ENCODE results near the gene FAM219B.
"Not testable (repeated sequence)": the region's sequence is repeated elsewhere in the genome, so short reads cannot be mapped to it uniquely, and the experiment has no call there.

FAM219B gene

GRCh38 chr15:74888716-74889115 is 17.9 kb downstream of the FAM219B start:
- H3K9ac ChIP-seq (ENCODE audit: low read length), result no peak overlapping the region
- H3K36me3 ChIP-seq (ENCODE audit: control insufficient read depth, low read depth, low read length), result peaks cover 22% of the 10 kb centered on the region
- no peak overlapping the region for H3K4me3 ChIP-seq (ENCODE audit: low read length)
- H3K9me3 ChIP-seq (ENCODE audit: control insufficient read depth, low read depth, low read length), result no peaks in the 10 kb centered on the region
- no peaks in the 10 kb centered on the region for H3K4me1 ChIP-seq (ENCODE audit: control insufficient read depth, low read depth, low read length)
- H3K27me3 ChIP-seq (ENCODE audit: control insufficient read depth, insufficient read depth, low read length), result no peaks in the 10 kb centered on the region
- no peak overlapping the region for H3K27ac ChIP-seq (ENCODE audit: low read length)

DNA sequence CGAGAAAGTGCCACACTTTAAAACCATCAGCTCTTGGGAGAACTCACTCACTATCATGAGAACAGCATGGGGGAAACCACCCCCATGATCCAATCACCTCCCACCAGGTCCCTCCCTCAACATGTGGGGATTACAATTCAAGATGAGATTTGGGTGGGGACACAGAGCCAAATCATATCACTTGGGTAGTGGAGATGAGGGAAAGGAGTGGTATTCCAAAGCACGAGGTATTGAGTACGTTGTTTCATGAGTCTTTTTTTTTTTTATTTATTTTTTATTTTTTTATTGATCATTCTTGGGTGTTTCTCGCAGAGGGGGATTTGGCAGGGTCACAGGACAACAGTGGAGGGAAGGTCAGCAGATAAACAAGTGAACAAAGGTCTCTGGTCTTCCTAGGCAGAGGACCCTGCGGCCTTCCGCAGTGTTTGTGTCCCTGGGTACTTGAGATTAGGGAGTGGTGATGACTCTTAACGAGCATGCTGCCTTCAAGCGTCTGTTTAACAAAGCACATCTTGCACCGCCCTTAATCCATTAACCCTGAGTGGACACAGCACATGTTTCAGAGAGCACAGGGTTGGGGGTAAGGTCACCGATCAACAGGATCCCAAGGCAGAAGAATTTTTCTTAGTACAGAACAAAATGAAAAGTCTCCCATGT is 19.0 kb downstream of the FAM219B start:
- H3K27ac ChIP-seq (ENCODE audit: low read length); H3K9me3 ChIP-seq (ENCODE audit: control insufficient read depth, low read depth, low read length); H3K4me3 ChIP-seq (ENCODE audit: low read length); H3K27me3 ChIP-seq (ENCODE audit: control insufficient read depth, insufficient read depth, low read length); H3K9ac ChIP-seq (ENCODE audit: low read length); H3K4me1 ChIP-seq (ENCODE audit: control insufficient read depth, low read depth, low read length): not testable (repeated sequence)
- peaks cover 11% of the 10 kb centered on the region for H3K36me3 ChIP-seq (ENCODE audit: control insufficient read depth, low read depth, low read length)

DNA sequence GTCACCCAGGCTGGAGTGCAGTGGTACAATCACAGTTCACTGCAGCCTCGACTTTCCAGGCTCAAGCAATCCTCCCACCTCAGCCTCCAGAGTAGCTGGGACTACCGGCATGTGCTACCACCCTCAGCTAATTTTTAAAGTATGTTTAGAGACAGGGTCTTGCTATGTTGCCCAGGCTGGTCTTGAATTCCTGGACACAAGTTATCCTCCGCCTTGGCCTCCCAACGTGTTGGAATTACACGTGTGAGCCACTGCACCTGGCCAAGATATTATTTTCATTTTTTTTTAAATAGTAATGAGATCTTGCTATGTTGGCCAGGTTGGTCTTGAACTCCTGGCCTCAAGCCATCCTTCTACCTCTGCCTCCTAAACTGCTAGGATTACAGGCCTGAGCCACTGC is 21.2 kb downstream of the FAM219B start:
- no peak overlapping the region for H3K9ac ChIP-seq (ENCODE audit: low read length)
- no peak overlapping the region for H3K27ac ChIP-seq (ENCODE audit: low read length)

DNA sequence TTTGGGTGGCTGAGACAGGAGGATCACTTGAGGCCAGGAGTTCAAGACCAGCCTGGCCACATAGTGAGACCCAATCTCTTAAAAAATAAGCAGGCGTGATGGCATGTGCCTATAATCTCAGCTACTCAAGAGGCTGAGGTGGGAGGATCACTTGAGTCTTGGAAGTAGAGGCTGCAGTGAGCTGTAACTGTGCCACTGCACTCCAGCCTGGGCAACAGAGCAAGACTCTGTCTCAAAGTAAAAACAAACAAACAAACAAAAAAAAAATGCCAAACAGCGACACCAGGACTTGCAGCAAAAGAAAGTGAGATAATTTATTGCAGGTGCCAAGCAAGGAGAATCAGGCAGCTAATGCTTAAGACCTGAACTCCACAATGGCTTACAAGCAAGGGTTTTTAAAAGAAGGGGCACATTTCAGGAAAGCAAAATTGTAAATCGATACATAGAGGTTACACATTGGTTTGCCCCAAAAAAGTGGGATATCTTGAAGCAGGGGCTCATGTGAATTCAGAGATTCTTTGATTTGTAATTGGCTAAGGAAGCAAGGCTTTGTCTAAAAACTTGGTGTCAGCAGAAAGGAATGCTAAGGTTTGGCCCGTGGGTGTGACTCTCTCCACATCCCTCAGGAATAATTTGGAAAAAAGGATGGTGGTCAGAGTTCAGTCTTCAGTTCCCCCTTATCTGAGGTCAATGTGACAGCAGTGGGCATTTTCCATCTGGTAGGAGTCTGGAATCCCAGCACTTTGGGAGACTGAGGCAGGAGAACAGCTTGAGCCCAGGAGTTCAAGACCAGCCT is 22.0 kb downstream of the FAM219B start:
- Histone ChIP-seq H3K27me3 (ENCODE audit: control insufficient read depth, insufficient read depth, low read length) (no peaks in the 10 kb centered on the region), H3K36me3 (ENCODE audit: control insufficient read depth, low read depth, low read length) (no peaks in the 10 kb centered on the region), H3K9ac (ENCODE audit: low read length) (no peak overlapping the region), H3K4me3 (ENCODE audit: low read length) (no peak overlapping the region), H3K27ac (ENCODE audit: low read length) (no peak overlapping the region), H3K4me1 (ENCODE audit: control insufficient read depth, low read depth, low read length) (no peaks in the 10 kb centered on the region), H3K9me3 (ENCODE audit: control insufficient read depth, low read depth, low read length) (no peaks in the 10 kb centered on the region)

More for the DNA sequence above, 21.2 kb downstream of the FAM219B start:
- Histone ChIP-seq H3K27me3 (ENCODE audit: control insufficient read depth, insufficient read depth, low read length) (no peaks in the 10 kb centered on the region), H3K4me1 (ENCODE audit: control insufficient read depth, low read depth, low read length) (no peaks in the 10 kb centered on the region), H3K4me3 (ENCODE audit: low read length) (no peak overlapping the region), H3K9me3 (ENCODE audit: control insufficient read depth, low read depth, low read length) (no peaks in the 10 kb centered on the region), H3K36me3 (ENCODE audit: control insufficient read depth, low read depth, low read length) (no peaks in the 10 kb centered on the region)

DNA sequence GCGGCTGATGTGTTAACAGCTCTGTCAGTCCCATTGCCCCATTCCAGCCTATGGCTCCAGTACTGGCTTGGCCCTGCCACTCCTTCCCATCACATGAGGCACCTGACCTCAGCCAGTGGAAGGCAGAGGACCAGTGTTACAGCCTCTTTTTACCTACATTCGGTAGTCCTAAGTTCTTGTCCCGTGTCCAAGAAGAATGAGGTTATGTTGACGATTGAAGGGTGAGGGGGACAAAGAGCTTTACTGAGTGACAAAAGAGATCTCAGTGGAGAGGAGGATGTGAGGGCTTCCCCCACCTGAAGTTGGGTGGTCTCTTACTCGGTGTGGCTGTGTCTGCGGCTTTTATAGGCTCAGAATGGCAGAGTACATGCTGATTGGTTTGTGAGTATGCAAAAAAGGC is 24.1 kb downstream of the FAM219B start:
- Histone ChIP-seq H3K27ac (ENCODE audit: low read length) (no peak overlapping the region), H3K9ac (ENCODE audit: low read length) (no peak overlapping the region), H3K27me3 (ENCODE audit: control insufficient read depth, insufficient read depth, low read length) (no peaks in the 10 kb centered on the region), H3K4me3 (ENCODE audit: low read length) (no peak overlapping the region), H3K36me3 (ENCODE audit: control insufficient read depth, low read depth, low read length) (no peaks in the 10 kb centered on the region), H3K9me3 (ENCODE audit: control insufficient read depth, low read depth, low read length) (no peaks in the 10 kb centered on the region), H3K4me1 (ENCODE audit: control insufficient read depth, low read depth, low read length) (no peaks in the 10 kb centered on the region)

DNA sequence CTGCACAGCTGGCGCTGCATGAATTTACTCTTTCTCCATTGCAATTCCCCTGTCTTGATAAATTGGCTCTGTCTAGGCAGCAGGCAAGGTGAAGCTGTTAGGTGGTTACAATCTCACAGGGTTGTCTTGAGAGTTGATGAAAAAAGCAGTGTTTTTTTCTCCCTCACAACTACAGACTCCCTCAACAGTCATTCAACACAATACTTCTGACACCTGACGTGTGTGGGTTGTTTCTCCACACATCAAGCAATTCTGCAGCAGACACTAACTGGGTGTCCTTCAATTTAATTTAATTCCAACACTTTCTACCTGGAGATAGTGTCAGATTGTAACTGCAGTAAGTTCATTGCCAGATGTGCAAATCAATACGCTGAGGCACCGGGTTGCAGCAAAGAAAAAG is 28.4 kb downstream of the FAM219B start:
- H3K4me1 ChIP-seq (ENCODE audit: control insufficient read depth, low read depth, low read length), result no peaks in the 10 kb centered on the region
- no peak overlapping the region for H3K4me3 ChIP-seq (ENCODE audit: low read length)
- H3K27ac ChIP-seq (ENCODE audit: low read length), result no peak overlapping the region
- no peaks in the 10 kb centered on the region for H3K9me3 ChIP-seq (ENCODE audit: control insufficient read depth, low read depth, low read length)
- no peaks in the 10 kb centered on the region for H3K27me3 ChIP-seq (ENCODE audit: control insufficient read depth, insufficient read depth, low read length)
- H3K36me3 ChIP-seq (ENCODE audit: control insufficient read depth, low read depth, low read length), result no peaks in the 10 kb centered on the region
- no peak overlapping the region for H3K9ac ChIP-seq (ENCODE audit: low read length)

DNA sequence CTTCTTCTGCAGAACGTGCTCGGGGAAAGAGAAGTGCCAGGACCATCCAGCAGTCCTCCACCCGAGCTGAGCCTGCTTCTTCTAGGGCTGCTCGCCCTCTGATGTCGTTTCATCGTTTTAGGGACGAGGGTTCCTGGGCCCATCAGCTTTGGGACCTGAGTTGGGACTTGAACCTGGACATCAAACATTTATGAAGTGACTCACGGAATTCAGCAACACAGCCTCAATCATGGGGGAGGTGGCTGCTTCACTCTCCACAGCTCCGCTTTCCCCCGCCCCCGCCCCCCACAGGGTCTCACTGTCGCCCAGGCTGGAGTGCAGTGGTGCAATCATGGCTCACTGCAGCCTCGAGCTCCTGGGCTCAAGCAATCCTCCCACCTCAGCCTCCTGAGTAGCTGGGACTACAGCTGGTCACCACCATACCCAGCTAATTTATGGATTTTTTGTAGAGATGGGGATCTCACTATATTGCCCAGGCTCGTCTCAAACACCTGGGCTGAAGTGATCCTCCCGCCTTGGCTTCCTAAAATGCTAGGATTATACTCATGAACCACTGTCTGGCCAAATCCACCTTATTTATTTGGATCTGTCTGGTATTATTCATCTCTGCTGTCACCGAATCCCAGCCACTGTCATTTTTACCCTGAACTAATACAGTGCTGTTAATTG is 32.8 kb downstream of the FAM219B start:
- Histone ChIP-seq H3K36me3 (ENCODE audit: control insufficient read depth, low read depth, low read length) (no peaks in the 10 kb centered on the region), H3K27me3 (ENCODE audit: control insufficient read depth, insufficient read depth, low read length) (no peaks in the 10 kb centered on the region), H3K9ac (ENCODE audit: low read length) (no peak overlapping the region), H3K4me3 (ENCODE audit: low read length) (peak overlapping the region; percentile 94), H3K9me3 (ENCODE audit: control insufficient read depth, low read depth, low read length) (no peaks in the 10 kb centered on the region), H3K27ac (ENCODE audit: low read length) (no peak overlapping the region), H3K4me1 (ENCODE audit: control insufficient read depth, low read depth, low read length) (no peaks in the 10 kb centered on the region)

DNA sequence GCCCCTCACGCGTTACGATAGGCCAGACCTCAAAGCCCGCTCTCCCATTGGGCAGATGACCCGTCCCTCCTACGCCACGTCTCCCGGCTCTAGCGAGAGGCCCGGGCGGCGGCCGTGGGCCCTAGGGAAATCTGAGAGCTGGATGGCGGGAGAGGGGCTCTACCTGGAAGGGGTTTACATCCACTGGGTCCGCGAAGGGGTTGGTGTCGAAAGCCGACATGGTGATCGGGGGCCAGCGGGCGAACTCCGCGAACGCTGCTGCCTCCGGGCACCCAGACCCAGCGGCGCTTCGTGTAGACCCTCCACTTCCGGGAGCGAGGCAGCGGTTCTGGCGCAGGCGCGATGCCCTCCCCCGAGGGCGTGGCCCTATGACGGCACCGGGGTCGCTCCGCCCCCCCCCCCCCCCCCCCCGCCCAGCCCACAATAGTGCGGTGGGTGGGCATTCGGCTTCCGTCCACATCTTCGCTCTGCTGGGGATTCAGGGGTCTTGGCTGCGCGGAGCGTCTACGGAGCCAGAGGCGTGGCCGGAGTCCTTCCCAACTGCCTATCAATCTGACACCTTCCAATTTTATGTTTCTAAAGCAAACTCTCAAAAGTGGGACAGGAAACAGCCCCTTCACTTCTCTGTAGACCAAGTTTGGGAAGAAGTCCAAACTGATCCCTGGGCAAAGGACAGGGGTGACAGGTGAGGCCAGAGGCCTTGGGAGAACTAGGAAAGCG is 33.5 kb downstream of the FAM219B start, which contains the start of gene SCAMP2:
TSS of gene SCAMP2 (minus strand) at position 330 of the 720 bp plus-strand sequence. CDS start at position 220, 110 bp downstream.
- peak within 1 kb of the TSS; percentile 94 for H3K4me3 ChIP-seq (ENCODE audit: low read length)
- H3K9ac ChIP-seq (ENCODE audit: low read length), result peak within 1 kb of the TSS; percentile 91
- H3K27me3 ChIP-seq (ENCODE audit: control insufficient read depth, insufficient read depth, low read length), result no peaks in the 10 kb centered on the region
- H3K9me3 ChIP-seq (ENCODE audit: control insufficient read depth, low read depth, low read length), result no peaks in the 10 kb centered on the region
- H3K4me1 ChIP-seq (ENCODE audit: control insufficient read depth, low read depth, low read length), result no peaks in the 10 kb centered on the region
- no peaks in the 10 kb centered on the region for H3K36me3 ChIP-seq (ENCODE audit: control insufficient read depth, low read depth, low read length)
- H3K27ac ChIP-seq (ENCODE audit: low read length), result peak within 1 kb of the TSS; percentile 53

GRCh38 chr15:74872702-74873035 is 34.0 kb downstream of the FAM219B start:
- peak overlapping the region; percentile 53 for H3K27ac ChIP-seq (ENCODE audit: low read length)
- no peaks in the 10 kb centered on the region for H3K4me1 ChIP-seq (ENCODE audit: control insufficient read depth, low read depth, low read length)
- H3K36me3 ChIP-seq (ENCODE audit: control insufficient read depth, low read depth, low read length), result no peaks in the 10 kb centered on the region
- H3K4me3 ChIP-seq (ENCODE audit: low read length), result peak overlapping the region; percentile 94
- H3K9ac ChIP-seq (ENCODE audit: low read length), result peak overlapping the region; percentile 91
- H3K27me3 ChIP-seq (ENCODE audit: control insufficient read depth, insufficient read depth, low read length), result no peaks in the 10 kb centered on the region
- H3K9me3 ChIP-seq (ENCODE audit: control insufficient read depth, low read depth, low read length), result no peaks in the 10 kb centered on the region

DNA sequence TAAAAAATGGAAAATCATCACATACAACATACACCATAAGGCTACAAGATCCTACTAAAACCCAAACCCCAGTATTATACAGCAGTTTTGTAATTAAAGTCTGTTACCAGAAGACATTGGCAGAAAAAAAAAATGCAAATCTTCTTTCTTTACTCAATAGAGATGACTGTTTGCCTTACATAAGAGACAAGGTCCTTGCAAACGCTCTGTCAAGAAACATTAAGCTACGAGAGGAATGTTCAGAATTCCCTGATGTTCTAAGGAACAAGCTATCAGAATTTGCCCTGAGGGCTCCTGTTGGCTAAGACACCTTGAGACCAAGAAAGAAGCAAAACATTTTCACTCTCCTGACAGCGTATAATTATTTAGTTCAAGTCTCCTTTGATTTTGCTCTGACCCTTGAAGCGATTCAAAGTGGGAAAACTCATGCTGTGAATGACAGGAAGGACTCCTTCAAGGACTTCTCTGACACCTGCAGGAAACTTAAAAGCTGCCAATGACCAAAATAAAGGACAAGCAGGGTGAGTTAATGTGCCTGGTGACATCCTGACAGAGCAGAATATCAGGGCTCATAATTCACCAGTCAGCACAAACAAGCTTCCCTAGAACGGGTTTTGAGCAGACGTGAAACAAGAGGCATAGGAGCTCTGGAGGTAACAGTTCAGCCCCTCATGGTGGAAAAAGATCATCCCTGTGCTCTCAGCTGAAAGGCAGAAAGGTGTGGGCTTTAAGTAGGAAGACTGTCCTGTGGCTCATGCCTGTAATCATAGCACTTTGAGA is 36.0 kb downstream of the FAM219B start:
- no peaks in the 10 kb centered on the region for H3K9me3 ChIP-seq (ENCODE audit: control insufficient read depth, low read depth, low read length)
- no peaks in the 10 kb centered on the region for H3K36me3 ChIP-seq (ENCODE audit: control insufficient read depth, low read depth, low read length)
- no peaks in the 10 kb centered on the region for H3K4me1 ChIP-seq (ENCODE audit: control insufficient read depth, low read depth, low read length)
- no peak overlapping the region for H3K27ac ChIP-seq (ENCODE audit: low read length)
- H3K9ac ChIP-seq (ENCODE audit: low read length), result no peak overlapping the region
- H3K4me3 ChIP-seq (ENCODE audit: low read length), result no peak overlapping the region
- H3K27me3 ChIP-seq (ENCODE audit: control insufficient read depth, insufficient read depth, low read length), result no peaks in the 10 kb centered on the region

All from iPS-18a (cell line).